NCI-H146 (cell line): ENCODE results near the gene DCLK1.
"Not testable (repeated sequence)": the region's sequence is repeated elsewhere in the genome, so short reads cannot be mapped to it uniquely, and the experiment has no call there.

Experiments
- DNase-seq: peaks from one replicate; lab custom pipeline; 2025; lab: John Stamatoyannopoulos, UW

Gene DCLK1

DNA sequence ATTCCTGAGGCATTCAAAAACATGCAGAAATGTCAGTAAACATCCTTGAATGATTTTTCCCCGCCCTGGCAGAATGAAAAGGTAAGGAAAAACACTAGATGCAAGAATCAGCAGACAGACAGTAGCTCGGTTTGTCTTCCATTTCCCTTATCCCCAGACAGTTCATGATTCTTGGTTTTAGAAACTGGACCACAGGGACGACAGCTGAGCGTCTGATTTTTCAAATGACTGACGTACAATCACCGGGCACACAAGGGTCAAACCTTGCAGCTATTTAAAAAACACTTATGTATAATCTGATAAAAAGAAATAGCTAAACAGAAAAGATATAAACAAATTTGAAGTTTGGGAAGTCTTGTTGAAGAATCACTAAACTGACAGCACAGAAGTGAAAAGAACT, 47.1 kb downstream of the DCLK1 start:
- no peak for DNase-seq

DNA sequence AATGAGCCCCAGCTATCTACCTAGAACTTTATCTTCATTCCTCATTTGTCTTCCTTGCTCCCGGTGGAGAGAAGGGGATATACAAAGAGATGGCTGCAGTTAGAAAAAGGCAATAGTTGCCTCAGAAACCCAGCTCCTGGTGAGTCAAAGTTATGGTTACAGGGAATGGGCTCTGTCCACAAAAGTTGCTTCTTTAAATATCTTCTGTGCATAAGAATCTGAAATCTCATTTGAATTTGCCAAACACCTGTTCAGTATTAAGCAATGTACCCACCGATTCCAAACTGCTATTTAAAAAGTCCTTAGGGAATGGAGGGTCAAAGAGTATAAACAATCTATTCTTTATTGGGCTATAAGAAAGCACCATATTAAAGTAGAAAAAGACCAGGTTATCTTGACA, 48.4 kb downstream of the DCLK1 start:
- no peak for DNase-seq

DNA sequence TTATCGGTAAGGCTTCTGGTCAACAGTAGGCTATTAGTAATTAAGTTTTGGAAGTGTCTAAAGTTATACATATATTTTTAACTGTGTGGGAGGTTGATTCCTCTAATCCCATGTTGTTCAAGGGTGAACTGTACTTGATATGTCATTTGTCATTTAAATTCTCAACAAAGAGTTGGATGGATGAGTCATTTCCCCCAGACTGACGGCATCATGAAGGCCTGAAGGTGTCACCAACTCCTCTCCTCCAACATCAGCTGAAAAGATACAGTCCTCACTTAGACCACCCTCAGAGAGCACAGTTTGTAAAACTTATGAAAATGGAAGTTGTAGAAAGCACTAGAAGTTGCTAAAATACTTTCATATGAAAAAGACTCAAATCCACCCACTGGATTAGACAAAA, 48.8 kb downstream of the DCLK1 start:
- DNase-seq = no peak

DNA sequence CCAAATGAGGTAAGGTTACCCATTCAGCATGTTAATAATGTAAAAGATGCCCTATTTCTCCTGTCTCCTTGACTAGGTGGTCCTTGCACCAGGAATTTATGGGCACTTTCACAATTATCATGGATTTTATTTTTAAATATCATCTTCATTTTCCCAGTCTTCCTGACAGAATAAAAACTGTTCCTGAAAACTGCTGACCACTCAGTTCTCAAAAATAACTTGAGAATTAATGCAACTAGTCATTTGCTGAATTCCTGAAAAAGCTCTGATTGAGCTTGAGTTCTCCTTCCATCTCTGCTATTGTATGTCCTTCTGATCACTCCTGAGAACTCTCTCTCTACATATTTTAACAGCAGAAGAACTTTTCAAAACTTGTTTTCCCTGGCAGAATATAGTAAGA, 55.0 kb downstream of the DCLK1 start:
- no peak for DNase-seq

DNA sequence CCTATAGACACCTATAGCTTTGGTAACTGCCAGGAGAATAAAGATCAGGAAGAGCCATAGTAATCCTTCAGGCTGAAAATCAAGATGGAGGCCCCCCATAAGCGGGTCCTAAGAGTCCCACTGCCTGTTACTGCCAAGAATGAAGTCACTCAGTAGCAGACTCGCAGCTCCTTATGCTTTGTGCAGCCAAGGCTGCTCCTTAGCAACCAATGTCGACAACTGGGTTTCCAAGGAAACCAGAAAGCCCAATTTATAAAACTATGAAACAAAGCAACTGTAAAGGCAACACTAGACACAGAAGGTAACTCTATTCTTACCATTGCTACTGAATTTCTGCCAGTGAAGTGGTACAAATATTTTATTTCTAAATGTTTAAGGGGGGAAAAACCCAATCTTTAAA, 56.5 kb downstream of the DCLK1 start:
- peak; percentile 48 for DNase-seq

DNA sequence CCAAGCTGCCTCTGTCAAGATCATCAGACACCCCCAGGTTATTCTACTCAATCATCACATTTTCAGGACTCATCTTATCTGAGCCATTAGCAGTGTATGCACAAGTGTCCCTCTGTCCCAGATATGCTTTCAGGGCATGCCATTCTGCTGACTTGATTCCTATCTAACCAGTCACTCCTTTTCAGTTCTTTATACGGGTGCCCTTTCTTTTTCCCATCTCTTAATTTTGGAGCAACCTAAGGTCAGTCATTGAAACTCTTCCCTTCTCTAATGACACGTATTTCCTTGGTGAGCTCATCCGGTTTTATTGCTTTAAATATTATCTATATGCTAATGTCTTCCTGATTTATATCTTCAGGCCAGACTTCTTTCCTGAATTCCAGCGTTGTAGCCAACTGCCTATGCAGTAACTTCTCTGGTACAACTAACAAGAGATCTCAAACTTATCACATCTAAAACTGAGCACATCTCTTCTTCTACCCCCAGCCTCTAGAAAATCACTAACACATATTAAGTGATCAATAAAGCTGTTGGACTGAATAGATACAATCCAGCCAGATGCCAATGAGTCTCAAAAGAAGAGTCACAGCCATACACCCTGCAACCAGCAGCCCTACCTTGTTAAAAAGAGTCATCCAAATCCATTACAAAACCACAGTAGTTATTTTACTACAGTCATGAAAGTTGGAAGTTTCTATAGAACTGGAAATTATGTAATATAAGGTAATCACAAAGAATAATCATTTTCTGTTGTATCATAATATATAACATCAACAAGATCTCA, 58.8 kb downstream of the DCLK1 start:
- no peak for DNase-seq

DNA sequence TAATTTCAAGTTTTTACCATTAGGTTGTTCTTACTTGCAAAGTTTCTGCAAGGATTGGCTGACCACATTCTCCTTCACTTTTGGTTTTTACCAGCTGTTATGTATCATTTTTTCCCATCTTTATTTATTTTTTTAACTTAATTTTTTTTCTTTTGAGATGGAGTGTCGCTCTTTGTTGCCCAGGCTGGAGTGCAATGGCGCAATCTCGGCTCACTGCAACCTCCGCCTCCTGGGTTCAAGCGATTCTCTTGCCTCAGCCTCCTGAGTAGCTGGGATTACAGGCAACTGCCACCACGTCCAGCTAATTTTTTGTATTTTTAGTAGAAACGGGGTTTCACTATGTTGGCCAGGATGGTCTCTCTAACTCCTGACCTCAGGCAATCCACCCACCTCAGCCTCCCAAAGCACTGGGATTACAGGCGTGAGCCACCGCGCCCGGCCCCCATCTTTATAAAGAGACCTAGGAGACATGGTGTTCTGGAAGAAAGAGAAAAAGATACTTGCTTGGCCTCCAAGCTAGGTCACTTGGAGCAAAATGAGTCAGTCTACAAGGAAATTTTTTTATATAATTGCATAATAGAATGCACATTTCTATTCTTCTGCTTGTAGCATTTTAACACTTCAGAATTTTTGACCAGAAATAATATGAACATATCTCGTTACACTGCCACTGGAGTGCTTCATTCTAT, 60.5 kb downstream of the DCLK1 start:
- DNase-seq = not testable (repeated sequence)

DNA sequence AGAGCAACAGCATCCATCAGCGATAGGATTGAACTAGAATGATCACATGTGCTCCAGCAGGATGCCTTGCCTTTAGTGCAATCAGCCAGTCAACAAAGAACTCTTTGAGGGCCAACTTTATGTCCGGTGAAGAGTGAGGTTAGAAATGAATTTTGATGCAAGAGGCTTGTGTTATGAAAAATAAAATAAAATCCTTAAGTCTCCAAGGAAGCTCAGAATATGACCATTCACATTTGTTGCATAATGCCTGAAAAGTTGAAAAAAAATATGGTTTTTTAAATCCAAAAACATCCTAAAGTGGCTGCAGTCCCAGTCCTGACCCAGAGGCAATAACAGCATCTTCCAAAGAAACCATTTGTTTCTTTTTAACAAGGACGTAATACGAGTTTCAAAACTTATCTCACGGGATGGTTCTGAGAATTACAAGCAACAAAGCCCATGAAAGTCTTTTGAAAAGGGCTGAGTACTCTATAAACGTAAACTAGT, 61.3 kb downstream of the DCLK1 start:
- DNase-seq = no peak

DNA sequence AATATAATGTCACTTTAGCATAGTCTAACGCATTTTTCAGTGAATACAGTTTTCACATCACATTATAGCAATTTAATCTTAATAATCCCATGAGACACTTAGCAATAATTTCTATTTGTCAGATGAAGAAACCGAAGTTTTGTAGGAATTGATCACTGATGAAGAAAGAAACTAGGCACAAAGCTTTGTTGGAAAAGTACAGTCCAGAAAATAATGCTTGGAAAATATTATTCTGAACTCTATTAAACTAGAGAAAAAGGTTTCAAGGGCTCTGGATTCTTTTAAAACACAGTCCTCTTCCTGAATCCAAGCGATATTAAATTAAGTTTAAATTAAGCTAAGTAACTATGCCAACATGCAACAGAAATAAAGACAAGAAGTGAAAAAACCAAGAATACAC, 62.2 kb downstream of the DCLK1 start:
- DNase-seq = no peak

DNA sequence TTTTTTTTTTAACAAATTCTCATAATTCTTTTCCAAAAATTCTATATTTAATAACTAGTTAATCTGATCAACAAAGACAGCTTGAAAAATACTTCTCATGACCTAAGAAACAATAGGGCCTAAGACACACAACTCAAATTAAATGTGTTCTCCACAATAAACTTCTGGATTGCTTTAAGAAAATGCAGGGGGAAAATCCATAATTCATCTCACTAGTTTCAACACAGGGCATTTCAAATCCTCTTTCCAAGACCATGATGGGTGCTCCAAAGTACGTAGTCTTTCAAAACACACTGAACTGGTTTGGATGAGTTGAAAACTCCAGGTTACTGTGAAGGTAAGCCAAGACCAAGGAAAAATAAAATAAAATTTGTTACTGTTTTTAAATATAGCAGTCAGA, 62.6 kb downstream of the DCLK1 start:
- no peak for DNase-seq

DNA sequence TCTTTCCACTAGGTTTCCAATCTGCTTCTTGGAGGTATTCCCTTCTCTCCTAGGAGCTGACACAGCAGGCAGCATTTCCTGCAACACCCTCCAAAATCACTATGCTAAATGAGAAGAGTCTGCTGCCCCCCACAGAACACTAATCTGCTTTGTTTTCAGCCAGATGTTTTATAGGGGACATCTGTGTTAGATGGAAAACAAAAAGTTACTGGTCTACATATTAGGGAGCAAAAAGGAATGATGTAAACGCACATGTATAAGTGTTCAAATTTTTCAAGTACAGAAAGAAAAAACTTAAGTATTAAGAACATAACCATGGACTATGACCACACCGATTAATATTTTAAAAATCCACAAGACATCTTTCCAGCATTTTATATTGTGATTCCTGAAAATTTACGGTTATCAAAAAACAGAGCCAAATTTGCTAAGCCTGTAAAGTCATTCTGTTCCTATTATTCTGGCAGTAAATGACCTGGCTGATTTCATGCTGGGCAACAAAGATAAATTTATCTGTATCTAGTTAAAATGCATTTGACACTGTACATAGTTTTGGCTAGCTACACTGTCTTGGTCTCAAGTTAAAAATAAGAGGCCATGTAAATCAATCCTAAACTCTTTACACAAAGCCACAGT, 63.3 kb downstream of the DCLK1 start:
- DNase-seq = no peak

DNA sequence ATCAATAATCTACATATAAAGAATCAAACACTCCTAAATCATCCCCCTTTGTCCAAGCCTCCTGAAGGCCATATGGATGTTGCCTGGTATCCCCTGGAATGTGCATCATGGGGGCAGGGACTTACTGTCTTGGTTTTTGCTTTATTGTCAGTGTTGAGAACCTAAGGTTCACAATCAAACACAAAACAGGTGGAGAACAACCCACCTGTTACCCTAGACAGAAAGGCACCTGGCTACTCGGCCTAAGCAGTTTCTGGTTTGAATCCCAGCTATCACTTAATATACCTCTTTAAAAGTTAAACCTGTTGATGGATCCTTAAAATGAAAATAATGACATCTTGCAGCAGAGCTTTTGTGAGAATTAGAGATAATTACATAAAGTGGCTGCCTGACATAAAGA, 68.9 kb downstream of the DCLK1 start:
- no peak for DNase-seq

DNA sequence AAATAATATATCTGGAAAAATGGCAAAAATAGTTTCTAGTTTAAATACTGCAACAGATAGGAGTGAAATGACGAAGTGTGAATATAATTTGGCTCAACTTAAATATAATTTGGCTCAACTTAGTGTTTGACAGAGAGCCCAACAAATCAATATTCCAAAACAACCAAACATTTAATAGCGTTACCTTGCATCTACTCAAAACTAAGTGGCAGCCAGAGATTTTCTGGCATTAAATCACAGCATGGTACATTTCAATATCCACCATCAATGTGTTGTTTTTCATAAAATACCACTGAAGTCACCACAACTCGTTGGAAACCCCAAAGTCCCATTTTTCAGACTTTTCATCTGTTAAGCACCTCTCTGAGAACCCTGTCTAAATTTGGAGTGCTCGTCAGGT, 69.6 kb downstream of the DCLK1 start:
- no peak for DNase-seq

DNA sequence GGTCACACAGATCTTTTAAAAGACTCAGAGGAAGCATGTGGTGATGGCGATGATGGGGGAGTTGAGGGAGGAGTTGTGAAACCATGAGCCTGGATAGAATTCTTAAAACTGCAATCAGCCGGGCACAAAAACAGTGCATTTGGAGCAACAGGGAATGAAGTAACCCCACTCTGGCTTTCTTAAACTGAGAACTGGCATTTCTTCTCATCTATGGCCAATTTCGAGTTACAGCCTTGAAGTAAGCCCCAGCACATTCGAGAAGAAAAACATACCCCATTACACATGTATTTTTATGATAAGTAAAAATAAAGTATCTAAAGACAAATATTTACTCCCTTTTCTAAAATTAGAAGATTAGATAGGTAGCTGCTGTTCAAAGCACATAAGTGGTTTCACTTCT, 70.1 kb downstream of the DCLK1 start:
- DNase-seq = no peak

DNA sequence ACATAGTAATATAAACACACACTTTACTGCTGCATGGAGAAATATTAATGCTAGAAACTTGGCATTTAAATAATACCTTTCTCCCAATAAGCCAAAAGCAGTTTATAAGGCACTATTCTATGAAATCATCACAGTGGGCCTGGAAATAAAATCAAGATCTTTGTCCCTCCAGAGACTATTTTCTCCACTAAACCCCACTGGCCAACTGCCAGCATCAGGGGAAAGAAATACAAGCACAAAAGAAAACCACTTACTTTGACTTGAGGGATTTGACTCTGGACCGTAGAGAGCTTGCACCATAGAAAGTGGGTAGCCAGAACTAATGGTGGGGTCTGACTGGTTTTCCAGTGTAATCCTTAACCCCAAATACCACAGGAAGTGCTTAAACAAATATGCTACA, 71.9 kb downstream of the DCLK1 start:
- DNase-seq = no peak

DNA sequence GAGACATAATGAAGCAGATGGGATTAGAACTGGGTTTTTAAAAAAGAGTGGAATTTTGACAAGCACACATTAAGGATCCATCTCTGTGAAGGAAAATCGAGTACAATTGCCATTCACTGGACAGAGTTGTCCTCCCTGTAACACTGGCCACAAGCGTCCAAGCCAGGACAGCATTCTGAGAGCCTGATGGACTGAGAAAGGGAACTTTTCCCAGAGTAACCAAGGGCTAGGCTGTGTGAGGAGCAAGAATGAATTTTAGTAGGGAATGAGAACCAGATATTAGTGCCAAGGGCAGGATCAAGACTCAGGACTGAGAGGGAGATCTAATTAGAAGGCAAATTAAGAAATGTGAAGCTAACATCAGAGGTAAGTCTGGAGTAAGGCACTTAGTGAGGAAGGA, 73.1 kb downstream of the DCLK1 start:
- DNase-seq = no peak

DNA sequence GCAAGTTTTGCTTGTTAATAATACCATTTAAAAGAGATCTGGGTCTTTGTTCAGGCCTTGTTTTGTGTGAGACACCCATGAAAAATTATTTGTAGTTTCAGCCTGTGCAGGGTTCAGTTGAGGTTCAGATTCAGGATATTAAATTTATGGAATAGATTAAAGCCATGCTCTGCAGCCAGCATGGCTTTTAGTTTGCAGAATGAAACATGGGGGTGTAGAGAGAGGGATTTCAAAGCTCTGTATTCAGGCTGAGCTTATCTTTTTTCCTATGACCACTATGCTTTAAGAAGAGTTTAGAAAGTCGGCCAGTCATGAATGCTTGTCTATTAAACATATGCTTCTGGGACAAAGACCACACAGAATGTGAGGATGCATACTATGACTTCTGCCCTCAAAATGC, 73.6 kb downstream of the DCLK1 start:
- no peak for DNase-seq

DNA sequence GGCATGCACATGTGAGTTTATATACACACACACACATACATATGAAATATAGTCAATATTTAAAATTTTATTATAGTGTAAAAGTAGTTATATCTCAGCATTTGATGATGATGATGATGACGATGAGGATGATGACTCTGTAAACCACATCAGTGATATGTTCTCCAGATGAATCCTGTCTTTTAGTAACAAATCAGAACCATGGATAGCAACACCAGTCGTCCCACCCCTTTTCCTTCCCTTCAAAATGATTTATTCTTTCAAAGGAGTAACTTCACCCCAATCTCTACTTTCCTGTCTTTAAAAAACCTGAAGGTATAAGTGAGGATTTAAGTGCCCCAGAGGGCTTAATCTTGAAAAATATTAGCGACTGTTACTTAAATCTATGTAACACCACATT, 74.1 kb downstream of the DCLK1 start:
- DNase-seq = no peak

DNA sequence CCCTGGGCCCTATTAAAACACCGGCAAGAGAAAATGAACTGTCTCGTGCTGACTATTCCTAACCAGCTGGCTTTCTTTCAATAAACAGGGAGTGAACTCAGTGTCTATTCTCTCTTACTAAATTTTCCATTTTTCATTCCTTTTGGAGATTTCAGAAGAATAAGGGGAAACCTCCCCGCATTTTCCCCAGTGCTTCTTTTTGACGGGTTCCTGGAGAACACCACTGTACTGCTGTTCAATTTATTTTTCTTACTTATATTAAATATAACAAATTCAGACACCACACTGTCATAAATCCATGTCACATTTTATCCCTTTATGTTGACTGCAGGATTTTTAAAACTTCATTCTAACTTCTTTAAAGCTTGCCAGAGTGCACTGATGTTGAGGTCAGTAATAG, 75.8 kb downstream of the DCLK1 start:
- no peak for DNase-seq

DNA sequence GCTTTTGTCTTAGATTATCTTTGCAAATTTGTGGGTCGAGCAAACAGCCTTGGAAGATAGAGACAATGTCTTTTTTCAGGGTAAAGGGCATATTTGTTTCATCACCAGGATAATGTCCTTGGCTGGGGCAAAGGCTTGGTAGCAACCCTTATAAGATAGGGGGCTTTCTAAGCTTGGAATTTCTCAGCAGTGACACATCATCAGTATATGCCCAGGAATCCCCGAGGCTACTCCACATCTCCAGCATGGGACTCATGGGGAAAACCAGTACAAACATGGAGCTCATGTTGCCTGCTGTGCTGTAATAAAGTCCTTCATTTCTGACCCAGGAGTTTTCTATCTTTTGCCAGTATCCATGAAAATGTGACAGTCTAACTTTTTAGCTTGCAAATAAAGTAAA, 77.1 kb downstream of the DCLK1 start:
- DNase-seq = no peak

DNA sequence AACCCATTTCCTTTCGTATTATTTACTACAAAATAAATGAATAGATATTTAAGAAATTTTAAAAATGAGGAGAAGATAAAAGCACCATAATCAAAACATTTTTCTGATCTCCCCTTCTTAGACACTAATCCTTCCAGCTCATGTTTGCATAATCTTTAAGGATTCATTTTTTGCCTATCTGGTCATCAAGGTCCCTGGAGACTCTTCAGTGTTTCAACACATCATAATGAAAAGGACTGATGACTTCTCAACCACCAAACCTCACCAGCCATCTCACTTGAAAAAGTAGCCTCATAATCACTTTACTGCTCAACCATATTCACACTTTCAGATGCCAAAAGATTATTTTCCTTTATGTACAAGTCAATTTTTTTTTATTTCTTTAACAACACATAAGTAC, 80.1 kb downstream of the DCLK1 start:
- DNase-seq = no peak

DNA sequence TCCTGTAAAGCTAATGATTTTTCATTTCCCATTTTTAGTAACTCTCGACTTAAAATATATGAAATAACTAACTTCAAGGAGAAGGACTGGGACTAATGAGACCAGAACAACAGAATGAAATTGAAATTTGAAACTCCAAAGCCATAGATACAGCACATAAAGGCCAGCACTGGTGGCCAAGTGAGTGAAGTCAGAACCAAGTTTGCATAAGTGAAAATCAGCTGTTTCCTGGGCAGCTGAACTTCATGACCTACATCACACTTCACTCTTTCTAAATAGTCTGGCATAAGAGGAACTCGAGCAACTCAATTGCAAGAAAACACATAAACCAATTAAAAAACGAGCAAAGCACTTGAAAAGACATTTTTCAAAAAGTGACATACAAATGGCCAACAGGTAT, 84.5 kb downstream of the DCLK1 start:
- DNase-seq = no peak
